CD14-positive monocyte (primary cell): Measurements from ENCODE around the gene CNST. TPM values are rescaled to one million over a fixed set of nuclear protein-coding genes. Genes with fewer than 3 reads are reported as not detected.
A peak's percentile ranks its signal among the peaks of the same experiment; 100 is the strongest.

ENCODE experiments used
- DNase-seq, 3 donors: peaks; one replicate each; pipeline ENCODE4 v3.0.0-alpha.2; 2011 to 2022
- H2AFZ ChIP-seq: 2 replicates; pipeline ENCODE4 v1.6.0; 2012; ENCODE audit warnings: mild to moderate bottlenecking, low read depth, low read length, inconsistent platforms; ENCODE audit not compliant: insufficient read depth, poor library complexity, severe bottlenecking
- H3K27ac ChIP-seq, 2 donors: 1 replicate in 1 of 2; 2 replicates in 1 of 2; pipeline ENCODE4 v1.5.1; 2012 to 2013; ENCODE audit warnings: low read length in 2 of 2, control low read depth in 1 of 2, inconsistent platforms in 1 of 2, low read depth in 1 of 2, mild to moderate bottlenecking in 1 of 2
- H3K27me3 ChIP-seq, 2 donors: one replicate each; pipeline versions ENCODE4 v1.6.0 to v1.6.1; 2011 to 2013; ENCODE audit warnings: low read length in 2 of 2; ENCODE audit not compliant: control insufficient read depth in 2 of 2, insufficient read depth in 2 of 2
- H3K36me3 ChIP-seq, 2 donors: replicated peaks in 1 of 2; 1 replicate in 1 of 2; 2 replicates in 1 of 2; pipeline versions ENCODE4 v1.5.1 to v1.6.1; 2012 to 2013; ENCODE audit warnings: low read length in 2 of 2, control low read depth in 1 of 2, inconsistent platforms in 1 of 2, mild to moderate bottlenecking in 1 of 2; ENCODE audit not compliant: insufficient read depth in 2 of 2, control insufficient read depth in 1 of 2
- H3K4me1 ChIP-seq, 2 donors: 1 replicate in 1 of 2; 2 replicates in 1 of 2; pipeline versions ENCODE4 v1.5.1 to v1.6.1; 2012 to 2013; ENCODE audit warnings: low read length in 2 of 2, control low read depth in 1 of 2, inconsistent platforms in 1 of 2, mild to moderate bottlenecking in 1 of 2, moderate library complexity in 1 of 2; ENCODE audit not compliant: insufficient read depth in 2 of 2, control insufficient read depth in 1 of 2
- H3K4me2 ChIP-seq: replicated peaks from 2 replicates; pipeline ENCODE3; 2012; ENCODE audit warnings: low read length, moderate library complexity, mild to moderate bottlenecking; ENCODE audit not compliant: poor library complexity, severe bottlenecking; ENCODE audit errors: extremely low read depth
- H3K4me3 ChIP-seq, 3 experiments: fragments of 200-600 bp in 1 of 3; sonication (generic) in 1 of 3; replicated peaks in 1 of 3; 1 replicate in 2 of 3; 2 replicates in 1 of 3; pipeline ENCODE4 v1.5.1; 2011 to 2013; ENCODE audit warnings: low read length in 3 of 3, mild to moderate bottlenecking in 3 of 3, control low read depth in 2 of 3, low read depth in 2 of 3, inconsistent platforms in 1 of 3, moderate library complexity in 1 of 3
- H3K79me2 ChIP-seq: 2 replicates; pipeline ENCODE4 v1.6.0; 2012; ENCODE audit warnings: mild to moderate bottlenecking, control low read depth, inconsistent platforms, low read length, moderate library complexity; ENCODE audit not compliant: insufficient read depth
- H3K9ac ChIP-seq: 2 replicates; pipeline ENCODE4 v1.6.0; 2017; ENCODE audit warnings: low read length, mild to moderate bottlenecking; ENCODE audit not compliant: insufficient read depth, poor library complexity, severe bottlenecking
- H3K9me3 ChIP-seq, 2 donors: replicated peaks in 1 of 2; 1 replicate in 1 of 2; 2 replicates in 1 of 2; pipeline versions ENCODE4 v1.5.1 to v1.6.1; 2012 to 2013; ENCODE audit warnings: low read length in 2 of 2, control low read depth in 1 of 2; ENCODE audit not compliant: control insufficient read depth in 1 of 2, insufficient read depth in 1 of 2
- H4K20me1 ChIP-seq: 2 replicates; pipeline ENCODE4 v1.6.0; 2012; ENCODE audit warnings: mild to moderate bottlenecking, low read length, control low read depth, moderate library complexity; ENCODE audit not compliant: insufficient read depth
- H3K27ac Mint-ChIP-seq, 7 donors: one replicate each; pipeline ENCODE4 v1.8.0; 2020; ENCODE audit warnings: mild to moderate bottlenecking in 7 of 7, mixed read lengths in 7 of 7, moderate library complexity in 6 of 7, inconsistent platforms in 2 of 7
- H3K27me3 Mint-ChIP-seq, 3 donors: one replicate each; pipeline ENCODE4 v1.8.0; 2021 to 2022; ENCODE audit warnings: low read depth in 3 of 3, mild to moderate bottlenecking in 3 of 3, mixed read lengths in 3 of 3, moderate library complexity in 3 of 3, inconsistent platforms in 1 of 3
- H3K36me3 Mint-ChIP-seq, 2 donors: one replicate each; pipeline ENCODE4 v1.8.0; 2020; ENCODE audit warnings: mixed read lengths in 2 of 2, inconsistent platforms in 1 of 2, mild to moderate bottlenecking in 1 of 2
- H3K4me1 Mint-ChIP-seq: one replicate; pipeline ENCODE4 v1.8.0; 2020; ENCODE audit warnings: mild to moderate bottlenecking, mixed read lengths
- H3K4me3 Mint-ChIP-seq, 2 donors: one replicate each; pipeline ENCODE4 v1.8.0; 2020; ENCODE audit warnings: mild to moderate bottlenecking in 2 of 2, mixed read lengths in 2 of 2, moderate library complexity in 1 of 2
- H3K9me3 Mint-ChIP-seq, 7 donors: one replicate each; pipeline ENCODE4 v1.8.0; 2020 to 2022; ENCODE audit warnings: mixed read lengths in 7 of 7, mild to moderate bottlenecking in 6 of 7, moderate library complexity in 6 of 7, inconsistent platforms in 2 of 7
- CTCF ChIP-seq: fragments of 200-600 bp; IDR thresholded peaks from one replicate; pipeline ENCODE4 v1.8.0; 2022; ENCODE audit warnings: antibody characterized with exemption, mild to moderate bottlenecking
- WGBS: methylation state at CpG from one replicate; pipeline ENCODE4 v1.1.5; 2013; ENCODE audit warnings: missing lambda C conversion rate; ENCODE audit not compliant: insufficient coverage; 5-methylcytosine and 5-hydroxymethylcytosine counted together
- intact Hi-C, 2 donors: fragments of 100-400 bp; cut with micrococcal nuclease; formaldehyde crosslinking; loops; one replicate each; pipeline versions ENCODE4 v1.15.0 to v1.15.1; 2023
- polyA plus RNA-seq, 3 donors: library from polyadenylated mRNA; depleted of rRNA in 1 of 3; unstranded in 2 of 3; stranded (reverse) in 1 of 3; fragments of 300-500 nt in 2 of 3; fragments of >200 nt in 1 of 3; fragmentation: Illumina TruSeq in 2 of 3; gene quantifications; 1 replicate in 2 of 3; 2 replicates in 1 of 3; pipeline ENCODE4 v1.2.3, GENCODE V29; 2012 to 2021

The CNST gene
- polyA plus RNA-seq, 3 donors: 11.0 to 14.1 (median 13.7) TPM

- Mint-ChIP-seq H3K4me1 (peaks cover 8% of the 10 kb centered on the region), H3K4me3 (no peak overlapping the region), H3K27ac (peak overlapping the region in 1 of 7 donors; percentile 64), H3K9me3 (no peaks in the 10 kb centered on the region), H3K27me3 (peaks cover 0 to 5% (median 3%) of the 10 kb centered on the region in 3 donors), H3K36me3 (no peaks in the 10 kb centered on the region)
- no peak overlapping the region for H3K27ac ChIP-seq
- no peak for DNase-seq
- H3K27me3 ChIP-seq: no peaks in the 10 kb centered on the region
- H3K79me2 ChIP-seq: no peaks in the 10 kb centered on the region
- no peaks in the 10 kb centered on the region for H3K9me3 ChIP-seq
- no peak overlapping the region for H3K4me3 ChIP-seq
- H3K4me2 ChIP-seq: no peak overlapping the region
- H4K20me1 ChIP-seq: no peaks in the 10 kb centered on the region
- H3K9ac ChIP-seq: no peak overlapping the region
- H3K4me1 ChIP-seq: peaks cover 7 to 9% of the 10 kb centered on the region in 2 donors
- H3K36me3 ChIP-seq: no peaks in the 10 kb centered on the region
- TF ChIP-seq CTCF: no peak
- WGBS: 90% methylated on average over 14 of the region's 14 CpGs
- intact Hi-C loops: loop anchor here (5.0 to 10.0 kb wide), 2 partner anchors 70 to 182 kb away; partner anchors contain the start of gene SMYD3 (in 1 of the 2)
- no peak overlapping the region for H2AFZ ChIP-seq
Observed at GRCh38 chr1:246687002-246687401, 120.7 kb downstream of the CNST start.

- Histone ChIP-seq H3K9me3 (peaks cover 13 to 18% of the 10 kb centered on the region in 2 donors), H3K4me1 (peaks cover 7 to 9% of the 10 kb centered on the region in 2 donors), H4K20me1 (no peaks in the 10 kb centered on the region), H3K27ac (no peak overlapping the region), H3K4me3 (peak overlapping the region in 1 of 3 experiments; percentile 43), H2AFZ (peak overlapping the region; percentile 67), H3K27me3 (no peaks in the 10 kb centered on the region), H3K79me2 (no peaks in the 10 kb centered on the region), H3K36me3 (no peaks in the 10 kb centered on the region), H3K9ac (peak overlapping the region; percentile 32), H3K4me2 (peak overlapping the region; percentile 58)
- 21% methylated on average over 14 of the region's 16 CpGs for WGBS
- H3K4me1 Mint-ChIP-seq: peaks cover 11% of the 10 kb centered on the region
- H3K36me3 Mint-ChIP-seq: no peaks in the 10 kb centered on the region
- H3K27me3 Mint-ChIP-seq: peaks cover 0 to 5% (median 3%) of the 10 kb centered on the region in 3 donors
- DNase-seq: peak; percentile 78 to 88 (median 83)
- peak; percentile 83 for TF ChIP-seq CTCF
- peak overlapping the region in 2 of 7 donors; percentile 2 to 4 for H3K27ac Mint-ChIP-seq
- peaks cover 6 to 20% (median 17%) of the 10 kb centered on the region in 7 donors for H3K9me3 Mint-ChIP-seq
- intact Hi-C loops: loop anchor here (2.0 to 10.0 kb wide), 3 partner anchors 63 to 185 kb away; partner anchors contain the start of gene SMYD3 (in 1 of the 2)
- peak overlapping the region; percentile 48 to 65 for H3K4me3 Mint-ChIP-seq
Observed at GRCh38 chr1:246689409-246690008, 123.3 kb downstream of the CNST start.
